A549 (cell line): ENCODE measurements around the gene GRIK4. TPM values are rescaled to one million over a fixed set of nuclear protein-coding genes. Genes with fewer than 3 reads are reported as not detected.

Experiments
- ATAC-seq, 2 experiments: fragments of 200-7000 bp in 1 of 2; fragments of >200 bp in 1 of 2; cut with Nextera tagmentation in 1 of 2; cut with Tn5 transposase in 1 of 2; 3 replicates each; pipeline versions ENCODE4 v1.8.0 to v1.9.1; 2018 to 2020; ENCODE audit warnings: mild to moderate bottlenecking in 1 of 2, moderate library complexity in 1 of 2
- CTCF ChIA-PET: fragments of 300-600 bp; sonication (Branson Sonifier 250); formaldehyde crosslinking; extraction: SDS; loops from one replicate; lab custom pipeline; 2021; ENCODE audit warnings: antibody characterized with exemption, inconsistent platforms; lab: Yijun Ruan, JAX
- POLR2A ChIA-PET: fragments of 350-600 bp; formaldehyde crosslinking; extraction: SDS; loops from one replicate; lab custom pipeline; 2021; ENCODE audit warnings: antibody characterized with exemption, inconsistent platforms; lab: Yijun Ruan, JAX
- DNase-seq, 2 experiments: peaks; one replicate each; pipeline versions ENCODE4 v3.0.0 to v3.0.0-alpha.2; 2011 to 2016; ENCODE audit warnings: low read depth in 1 of 2, low spot score in 1 of 2
- FAIRE-seq: peaks from 2 replicates; lab custom pipeline; 2011; peaks lifted over from hg19 to GRCh38; lab: Jason Lieb, UNC
- H3K27ac ChIP-seq, 2 experiments: fragments of >200 bp; sonication (Bioruptor Twin); formaldehyde crosslinking; 3 replicates each; pipeline ENCODE4 v1.5.1; 2016 to 2017
- H3K4me1 ChIP-seq: fragments of >200 bp; sonication (Bioruptor Twin); formaldehyde crosslinking; 3 replicates; pipeline ENCODE4 v1.6.1; 2016
- H3K4me2 ChIP-seq: fragments of >200 bp; sonication (Bioruptor Twin); formaldehyde crosslinking; 3 replicates; pipeline ENCODE4 v1.6.1; 2016
- H3K4me3 ChIP-seq: fragments of >200 bp; sonication (Bioruptor Twin); formaldehyde crosslinking; 3 replicates; pipeline ENCODE4 v1.5.1; 2016
- H3K9me3 ChIP-seq: fragments of >200 bp; sonication (Bioruptor Twin); formaldehyde crosslinking; 3 replicates; pipeline ENCODE4 v1.6.1; 2016
- CBX2 ChIP-seq: fragments of 200-600 bp; sonication (generic); IDR thresholded peaks from 2 replicates; pipeline ENCODE4 v1.6.1; 2016; ENCODE audit warnings: low read depth, mild to moderate bottlenecking, borderline replicate concordance
- CBX8 ChIP-seq: fragments of 200-600 bp; sonication (generic); IDR thresholded peaks from 2 replicates; pipeline ENCODE4 v1.6.1; 2016
- CHD2 ChIP-seq: fragments of 150-350 bp; IDR thresholded peaks from 2 replicates; pipeline ENCODE4 v1.6.1; 2014; ENCODE audit warnings: low read length; ENCODE audit not compliant: partially characterized antibody
- FOXS1 ChIP-seq: fragments of 250-450 bp; sonication (Bioruptor Pico); IDR thresholded peaks from 2 replicates; pipeline ENCODE4 v1.5.0; 2020; ENCODE audit warnings: mild to moderate bottlenecking, moderate library complexity
- GATA3 ChIP-seq: IDR thresholded peaks from 2 replicates; pipeline ENCODE4 v1.6.1; 2012; ENCODE audit warnings: borderline replicate concordance
- HOXB13 ChIP-seq: fragments of 250-450 bp; sonication (Bioruptor Pico); IDR thresholded peaks from 2 replicates; pipeline ENCODE4 v1.5.0; 2020; ENCODE audit warnings: low read depth, mild to moderate bottlenecking, moderate library complexity
- JUN ChIP-seq, 2 experiments: fragments of >200 bp; sonication (Bioruptor Twin); formaldehyde crosslinking; IDR thresholded peaks; 2 replicates in 1 of 2; 3 replicates in 1 of 2; pipeline ENCODE4 v1.6.1; 2016 to 2017
- KDM5A ChIP-seq: fragments of 200-600 bp; sonication (generic); IDR thresholded peaks from 2 replicates; pipeline ENCODE4 v1.6.1; 2016; ENCODE audit warnings: antibody characterized with exemption, mild to moderate bottlenecking
- MAZ ChIP-seq: fragments of 150-350 bp; IDR thresholded peaks from 2 replicates; pipeline ENCODE4 v1.6.1; 2014; ENCODE audit warnings: antibody characterized with exemption, low read depth, low read length, borderline replicate concordance
- NR3C1 ChIP-seq: fragments of >200 bp; sonication (Bioruptor Twin); formaldehyde crosslinking; IDR thresholded peaks from 3 replicates; pipeline ENCODE4 v1.6.1; 2017
- RAD21 ChIP-seq, 2 experiments: fragments of >200 bp in 1 of 2; sonication (Bioruptor Twin) in 1 of 2; formaldehyde crosslinking in 1 of 2; IDR thresholded peaks in 1 of 2; conservative IDR thresholded peaks in 1 of 2; 2 replicates in 1 of 2; 3 replicates in 1 of 2; pipeline ENCODE4 v1.6.1; 2012 to 2018; ENCODE audit warnings: inconsistent platforms in 1 of 2
- RARB ChIP-seq: fragments of 250-450 bp; sonication (Bioruptor Pico); IDR thresholded peaks from 2 replicates; pipeline ENCODE4 v1.8.0; 2021; ENCODE audit warnings: mild to moderate bottlenecking, moderate library complexity
- TP53 ChIP-seq: fragments of 250-450 bp; sonication (Bioruptor Pico); IDR thresholded peaks from 2 replicates; pipeline ENCODE4 v1.5.0; 2021; ENCODE audit warnings: mild to moderate bottlenecking, moderate library complexity
- ZNF302 ChIP-seq: fragments of 250-450 bp; sonication (Bioruptor Pico); IDR thresholded peaks from 2 replicates; pipeline ENCODE4 v1.9.0; 2021; ENCODE audit warnings: inconsistent platforms, mild to moderate bottlenecking, moderate library complexity
- ZSCAN20 ChIP-seq: fragments of 250-450 bp; sonication (Bioruptor Pico); IDR thresholded peaks from 2 replicates; pipeline ENCODE4 v1.8.0; 2022; ENCODE audit warnings: mild to moderate bottlenecking, moderate library complexity
- WGBS: methylation state at CpG from one replicate; pipeline ENCODE4 v1.1.6; 2017; ENCODE audit errors: missing lambda C conversion rate; 5-methylcytosine and 5-hydroxymethylcytosine counted together
- polyA plus RNA-seq, 4 experiments: library from polyadenylated mRNA; depleted of rRNA in 3 of 4; stranded (reverse); fragments of >200 nt; fragmentation: RNase III in 1 of 4; extraction: RNeasy Plus Mini Kit Qiagen cat#74134 plus additional on column Dnase treatment in 1 of 4; gene quantifications; 2 replicates in 3 of 4; 3 replicates in 1 of 4; pipeline ENCODE4 v1.2.3, GENCODE V29; 2011 to 2017
- TF ChIP-seq, protein P1 (sequence below): fragments of 250-450 bp; sonication (Bioruptor Pico); IDR thresholded peaks from 2 replicates; pipeline ENCODE4 v1.5.0; 2020; ENCODE audit warnings: low read depth, mild to moderate bottlenecking, moderate library complexity
- TF ChIP-seq, protein P2 (sequence below): IDR thresholded peaks from 2 replicates; pipeline ENCODE4 v1.6.1; 2012; ENCODE audit warnings: low read depth, borderline replicate concordance
- TF ChIP-seq, protein P3 (sequence below): fragments of >200 bp; sonication (Bioruptor Twin); formaldehyde crosslinking; IDR thresholded peaks from 3 replicates; pipeline ENCODE4 v1.6.1; 2016

GRIK4 gene
- polyA plus RNA-seq, 2 of the 4 experiments (the other 2 are of a cell fraction): 0.01 TPM; not detected in 1

DNA sequence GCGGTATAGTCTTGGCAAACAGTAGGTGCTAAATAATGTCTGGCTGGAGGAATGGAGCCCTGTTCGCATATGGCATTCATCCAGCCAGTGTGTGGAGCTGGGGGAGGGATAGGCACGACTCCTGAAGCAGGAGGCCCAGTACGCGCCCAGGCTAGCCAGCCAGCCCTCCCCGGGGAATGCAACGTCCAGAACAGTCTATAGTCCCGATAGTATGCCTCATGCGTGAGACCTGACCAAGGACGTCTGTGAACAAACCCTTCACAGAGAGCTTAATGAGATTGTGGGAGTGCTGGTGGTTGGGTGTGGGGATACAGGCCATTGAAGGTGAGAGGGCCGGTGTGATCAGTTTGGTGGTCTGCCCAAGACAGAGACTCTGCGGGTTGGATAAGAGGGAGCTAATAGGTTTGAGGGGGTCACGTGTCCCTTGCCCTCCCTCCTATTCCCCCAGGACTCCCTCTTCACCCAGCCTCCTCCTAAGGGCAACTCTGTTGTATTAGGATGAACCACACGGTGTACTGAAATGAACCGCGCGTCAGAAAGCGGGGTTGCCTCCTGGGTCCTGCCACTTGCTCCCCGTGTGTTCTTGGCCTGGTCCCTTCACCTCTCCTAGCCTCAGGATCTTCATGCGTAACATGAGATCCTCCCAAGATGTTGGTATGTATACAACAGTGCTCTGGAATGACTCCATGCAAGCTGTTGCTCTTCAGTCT lies 987 bp upstream of the GRIK4 start:
- CTCF ChIA-PET: interaction anchor here (0.7 to 3.8 kb wide), 31 partner anchors 9 to 684 kb away, joined by 3 to 58 read pairs (median 4); no protein-coding TSS in a partner anchor
- ATAC-seq: peak in 1 of 2 experiments; percentile 40; a peak in 3 of 6 replicates
- no peak for FAIRE-seq
- DNase-seq: no peak
- Histone ChIP-seq H3K9me3 (no peaks in the 10 kb centered on the region), H3K4me1 (no peaks in the 10 kb centered on the region), H3K4me3 (no peak overlapping the region)
- TF ChIP-seq ZNF302 (CRISPR knock-in tag) (no peak), JUN (IDR thresholded peaks at IDR 0.05) (no peak), CBX8 (no peak), HOXB13 (CRISPR knock-in tag) (no peak)
- TF ChIP-seq, protein P1, sequence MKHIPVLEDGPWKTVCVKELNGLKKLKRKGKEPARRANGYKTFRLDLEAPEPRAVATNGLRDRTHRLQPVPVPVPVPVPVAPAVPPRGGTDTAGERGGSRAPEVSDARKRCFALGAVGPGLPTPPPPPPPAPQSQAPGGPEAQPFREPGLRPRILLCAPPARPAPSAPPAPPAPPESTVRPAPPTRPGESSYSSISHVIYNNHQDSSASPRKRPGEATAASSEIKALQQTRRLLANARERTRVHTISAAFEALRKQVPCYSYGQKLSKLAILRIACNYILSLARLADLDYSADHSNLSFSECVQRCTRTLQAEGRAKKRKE: no peak
- TF ChIP-seq, all 56 proteins: peak for 0
- H3K4me2 ChIP-seq: peak overlapping the region; percentile 98
- POLR2A ChIA-PET: no interaction called here
- no peak overlapping the region for H3K27ac ChIP-seq
- WGBS: 36% methylated on average over 13 of the region's 20 CpGs

DNA sequence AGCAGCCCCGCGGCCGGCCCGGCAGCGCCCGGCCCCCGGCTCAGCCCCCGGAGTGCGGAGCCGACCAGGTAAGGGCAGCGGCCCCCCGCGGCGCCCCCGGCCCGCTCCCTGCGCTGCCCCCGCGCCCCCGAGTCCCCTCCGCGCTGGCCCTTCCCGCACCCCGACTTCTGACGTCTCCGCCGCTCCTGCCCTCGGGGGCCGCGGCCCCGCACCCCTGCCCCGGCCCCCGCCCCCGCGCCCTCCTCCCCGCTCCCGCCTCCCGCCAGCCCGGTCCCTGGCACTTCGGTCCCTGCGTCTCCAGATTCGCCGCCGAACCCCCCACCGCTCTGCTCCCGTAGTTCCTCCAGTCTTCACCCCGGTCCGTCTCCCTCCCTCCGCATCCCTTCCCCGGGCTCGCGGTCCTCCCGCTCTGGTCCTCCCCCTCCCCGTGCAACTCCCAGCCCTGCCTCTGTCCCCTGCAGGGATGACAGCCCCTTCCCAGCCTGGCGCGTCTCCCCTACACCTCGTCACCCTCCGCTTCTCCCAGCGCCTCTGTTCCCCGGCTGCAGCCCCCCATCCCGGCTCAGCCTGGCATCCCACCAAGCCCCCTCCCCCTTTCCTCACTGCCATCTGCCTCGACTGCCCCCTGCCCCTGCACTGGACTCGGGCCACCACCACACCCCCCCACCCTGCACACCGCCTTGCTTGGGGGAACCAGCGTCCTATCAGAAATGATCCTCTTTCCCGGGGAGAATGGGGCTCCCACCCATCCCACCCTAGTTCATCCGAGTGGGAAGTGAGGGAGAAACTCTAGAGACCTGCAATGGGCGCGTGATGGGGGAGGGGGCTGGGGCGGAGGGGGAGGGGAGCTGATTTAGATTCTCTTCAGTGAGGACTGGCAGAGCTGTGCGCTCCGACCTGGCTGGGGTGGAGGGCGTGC lies 531 bp downstream of the GRIK4 start:
- H3K4me3 ChIP-seq: peak overlapping the region; percentile 70
- WGBS: 55% methylated on average over 11 of the region's 73 CpGs
- CTCF ChIA-PET: interaction anchor here (0.5 to 3.8 kb wide), 30 partner anchors 7 to 683 kb away, joined by 3 to 58 read pairs (median 4); no protein-coding TSS in a partner anchor
- TF ChIP-seq RARB (CRISPR knock-in tag): no peak
- no peak for TF ChIP-seq ZSCAN20 (CRISPR knock-in tag)
- TF ChIP-seq TP53 (CRISPR knock-in tag): no peak
- TF ChIP-seq, protein P2, sequence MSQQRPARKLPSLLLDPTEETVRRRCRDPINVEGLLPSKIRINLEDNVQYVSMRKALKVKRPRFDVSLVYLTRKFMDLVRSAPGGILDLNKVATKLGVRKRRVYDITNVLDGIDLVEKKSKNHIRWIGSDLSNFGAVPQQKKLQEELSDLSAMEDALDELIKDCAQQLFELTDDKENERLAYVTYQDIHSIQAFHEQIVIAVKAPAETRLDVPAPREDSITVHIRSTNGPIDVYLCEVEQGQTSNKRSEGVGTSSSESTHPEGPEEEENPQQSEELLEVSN: no peak
- TF ChIP-seq GATA3: no peak
- no peak for TF ChIP-seq CBX2
- no peak for TF ChIP-seq NR3C1
- TF ChIP-seq JUN (IDR thresholded peaks at IDR 0.05): no peak
- TF ChIP-seq MAZ: no peak
- no peak for TF ChIP-seq RAD21 (conservative IDR thresholded peaks at IDR 0.05 in 1 of 2, IDR thresholded peaks at IDR 0.05 in 1 of 2)
- TF ChIP-seq, protein P3, sequence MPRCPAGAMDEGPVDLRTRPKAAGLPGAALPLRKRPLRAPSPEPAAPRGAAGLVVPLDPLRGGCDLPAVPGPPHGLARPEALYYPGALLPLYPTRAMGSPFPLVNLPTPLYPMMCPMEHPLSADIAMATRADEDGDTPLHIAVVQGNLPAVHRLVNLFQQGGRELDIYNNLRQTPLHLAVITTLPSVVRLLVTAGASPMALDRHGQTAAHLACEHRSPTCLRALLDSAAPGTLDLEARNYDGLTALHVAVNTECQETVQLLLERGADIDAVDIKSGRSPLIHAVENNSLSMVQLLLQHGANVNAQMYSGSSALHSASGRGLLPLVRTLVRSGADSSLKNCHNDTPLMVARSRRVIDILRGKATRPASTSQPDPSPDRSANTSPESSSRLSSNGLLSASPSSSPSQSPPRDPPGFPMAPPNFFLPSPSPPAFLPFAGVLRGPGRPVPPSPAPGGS: no peak
- TF ChIP-seq CBX8: no peak
- no peak for TF ChIP-seq CHD2
- TF ChIP-seq KDM5A: no peak
- TF ChIP-seq FOXS1: no peak
- H3K4me1 ChIP-seq: no peaks in the 10 kb centered on the region
- POLR2A ChIA-PET: no interaction called here
- peak overlapping the region; percentile 66 to 90; a peak in 5 of 6 replicates for H3K27ac ChIP-seq
- peak overlapping the region; percentile 98 for H3K4me2 ChIP-seq
- FAIRE-seq (no peak), ATAC-seq (no peak), DNase-seq (no peak)
- H3K9me3 ChIP-seq: no peaks in the 10 kb centered on the region
